ENCODE measurements around the gene IDH3B. TPM values are rescaled to one million over a fixed set of nuclear protein-coding genes. Genes with fewer than 3 reads are reported as not detected.

IDH3B gene
- total and polyA plus RNA-seq, 9 of the 15 experiments (the other 6 are each of a cell fraction or from before 2014, with no cell fraction given), result 91.7 to 224 (median 155) TPM

GRCh38 chr20:2706688-2707352, 42.8 kb upstream of the IDH3B start:
- 0% methylated on average over 6 of the region's 6 CpGs for WGBS (ENCODE audit: insufficient coverage, low coverage, missing lambda C conversion rate)
- intact Hi-C loops (cut with micrococcal nuclease) (no loop called here), in situ Hi-C loops (cut with MboI) (no loop called here)
- Histone ChIP-seq H2AFZ (ENCODE audit: low read depth, low read length) (no peak overlapping the region), H3K4me3 (no peak overlapping the region), H3K9ac (ENCODE audit: insufficient read depth in 1 of 2, low read depth in 2 of 2, low read length in 2 of 2) (no peak overlapping the region), H3K79me2 (ENCODE audit: control insufficient read depth, insufficient read depth, low read length) (no peaks in the 10 kb centered on the region), H3K9me1 (ENCODE audit: control insufficient read depth, insufficient read depth, low read length) (no peaks in the 10 kb centered on the region), H4K20me1 (replicated peaks; ENCODE audit: control insufficient read depth, insufficient read depth, low read length) (no peaks in the 10 kb centered on the region), H3K36me3 (ENCODE audit: control insufficient read depth, insufficient read depth, low read length) (no peaks in the 10 kb centered on the region), H3K4me1 (replicated peaks in 1 of 2; ENCODE audit: control insufficient read depth in 2 of 2, insufficient read depth in 2 of 2, low read length in 2 of 2) (no peaks in the 10 kb centered on the region), H3K9me3 (replicated peaks; ENCODE audit: control insufficient read depth, insufficient read depth, low read depth, low read length) (no peaks in the 10 kb centered on the region), H3K27me3 (ENCODE audit: control insufficient read depth in 2 of 2, insufficient read depth in 2 of 2, low read length in 2 of 2) (peaks cover 2 to 51% of the 10 kb centered on the region in 2 experiments; a peak in 2 of 5 replicates), H3K4me2 (ENCODE audit: insufficient read depth, low read length) (no peak overlapping the region), H3K27ac (ENCODE audit: extremely low read depth, low read depth, low read length) (no peak overlapping the region)
- CTCF ChIA-PET (ENCODE audit: low intra/inter-chr PET ratio), result no interaction called here
- TF ChIP-seq IRF1 (CRISPR knock-in tag; IDR thresholded peaks at IDR 0.05; ENCODE audit: borderline replicate concordance), result no peak
- POLR2A ChIA-PET, result no interaction called here
- no TSS peak for BruUV-seq (replicated peaks)
- no peak for ATAC-seq
- no peak for DNase-seq (ENCODE audit: extremely low read depth in 1 of 4, low spot score in 3 of 4)
- no peak for FAIRE-seq

GRCh38 chr20:2705931-2706645, 42.1 kb upstream of the IDH3B start:
- ATAC-seq, result no peak
- FAIRE-seq, result no peak
- Histone ChIP-seq H4K20me1 (replicated peaks; ENCODE audit: control insufficient read depth, insufficient read depth, low read length) (no peaks in the 10 kb centered on the region), H3K36me3 (ENCODE audit: control insufficient read depth, insufficient read depth, low read length) (no peaks in the 10 kb centered on the region), H3K4me1 (replicated peaks in 1 of 2; ENCODE audit: control insufficient read depth in 2 of 2, insufficient read depth in 2 of 2, low read length in 2 of 2) (no peaks in the 10 kb centered on the region), H3K9ac (ENCODE audit: insufficient read depth in 1 of 2, low read depth in 2 of 2, low read length in 2 of 2) (no peak overlapping the region), H3K27ac (ENCODE audit: extremely low read depth, low read depth, low read length) (no peak overlapping the region), H3K9me3 (replicated peaks; ENCODE audit: control insufficient read depth, insufficient read depth, low read depth, low read length) (no peaks in the 10 kb centered on the region), H2AFZ (ENCODE audit: low read depth, low read length) (no peak overlapping the region), H3K27me3 (ENCODE audit: control insufficient read depth in 2 of 2, insufficient read depth in 2 of 2, low read length in 2 of 2) (peaks cover 2 to 56% of the 10 kb centered on the region in 2 experiments; a peak in 2 of 5 replicates), H3K4me2 (ENCODE audit: insufficient read depth, low read length) (no peak overlapping the region), H3K4me3 (no peak overlapping the region), H3K9me1 (ENCODE audit: control insufficient read depth, insufficient read depth, low read length) (no peaks in the 10 kb centered on the region), H3K79me2 (ENCODE audit: control insufficient read depth, insufficient read depth, low read length) (no peaks in the 10 kb centered on the region)
- ChIA-PET POLR2A (no interaction called here), CTCF (ENCODE audit: low intra/inter-chr PET ratio) (no interaction called here)
- intact Hi-C loops (cut with micrococcal nuclease) (no loop called here), in situ Hi-C loops (cut with MboI) (no loop called here)
- no peak for DNase-seq (ENCODE audit: extremely low read depth in 1 of 4, low spot score in 3 of 4)
- 11% methylated on average over 7 of the region's 14 CpGs for WGBS (ENCODE audit: insufficient coverage, low coverage, missing lambda C conversion rate)
- BruUV-seq (replicated peaks), result no TSS peak
- TF ChIP-seq LCOR (CRISPR knock-in tag; IDR thresholded peaks at IDR 0.05) (no peak), PYGO2 (tag; IDR thresholded peaks at IDR 0.05) (no peak), KAT2B (IDR thresholded peaks at IDR 0.05; ENCODE audit: low read depth, low read length) (no peak), CHD4 (IDR thresholded peaks at IDR 0.05; ENCODE audit: insufficient read depth, insufficient replicate concordance, low read depth, low read length, poor library complexity, severe bottlenecking) (no peak), NKRF (IDR thresholded peaks at IDR 0.05; ENCODE audit: borderline replicate concordance) (no peak), COPS2 (conservative IDR thresholded peaks at IDR 0.05) (no peak), IFI16 (CRISPR knock-in tag; IDR thresholded peaks at IDR 0.05) (no peak), ZNF263 (CRISPR knock-in tag; IDR thresholded peaks at IDR 0.05; ENCODE audit: borderline replicate concordance) (no peak), MYC (IDR thresholded peaks at IDR 0.05; ENCODE audit: low read depth, low read length) (no peak), MYC (CRISPR knock-in tag; IDR thresholded peaks at IDR 0.05; ENCODE audit: borderline replicate concordance, low read depth) (no peak)

Data from K562 (cell line).